ENCODE results near the gene NPR2. TPM values are rescaled to one million over a fixed set of nuclear protein-coding genes. Genes with fewer than 3 reads are reported as not detected.

Gene NPR2
- total RNA-seq, 1 donor from 2014 or later = 20.6 TPM

GRCh38 chr9:35852876-35853865, 61.8 kb downstream of the NPR2 start:
- Histone ChIP-seq H3K4me1 (no peaks in the 10 kb centered on the region), H3K27me3 (ENCODE audit: low read depth) (no peaks in the 10 kb centered on the region), H3K9me3 (no peaks in the 10 kb centered on the region), H3K27ac (no peak overlapping the region), H3K36me3 (peaks cover 4% of the 10 kb centered on the region), H3K4me3 (no peak overlapping the region)
- DNase-seq (no peak), ATAC-seq (no peak)
- intact Hi-C loops (cut with DNase I) = no loop called here
- TF ChIP-seq CTCF (IDR thresholded peaks at IDR 0.05) = no peak

GRCh38 chr9:35854091-35854762, 62.8 kb downstream of the NPR2 start:
- H3K27me3 ChIP-seq (ENCODE audit: low read depth) = no peaks in the 10 kb centered on the region
- DNase-seq (no peak), ATAC-seq (no peak)
- no peaks in the 10 kb centered on the region for H3K9me3 ChIP-seq
- H3K36me3 ChIP-seq = peaks cover 4% of the 10 kb centered on the region
- H3K4me1 ChIP-seq = no peaks in the 10 kb centered on the region
- no peak overlapping the region for H3K27ac ChIP-seq
- intact Hi-C loops (cut with DNase I) = no loop called here
- H3K4me3 ChIP-seq = no peak overlapping the region
- TF ChIP-seq CTCF (IDR thresholded peaks at IDR 0.05) = no peak

- no peaks in the 10 kb centered on the region for H3K9me3 ChIP-seq
- TF ChIP-seq CTCF (IDR thresholded peaks at IDR 0.05) = no peak
- no peak overlapping the region for H3K4me3 ChIP-seq
- intact Hi-C loops (cut with DNase I) = no loop called here
- no peak for ATAC-seq
- no peak for DNase-seq
- H3K27me3 ChIP-seq (ENCODE audit: low read depth) = no peaks in the 10 kb centered on the region
- peaks cover 4% of the 10 kb centered on the region for H3K36me3 ChIP-seq
- H3K4me1 ChIP-seq = no peaks in the 10 kb centered on the region
- H3K27ac ChIP-seq = no peak overlapping the region
Measured at GRCh38 chr9:35856206-35856605, 64.8 kb downstream of the NPR2 start.

GRCh38 chr9:35856882-35857281, 65.5 kb downstream of the NPR2 start:
- TF ChIP-seq CTCF (IDR thresholded peaks at IDR 0.05) = no peak
- intact Hi-C loops (cut with DNase I) = no loop called here
- Histone ChIP-seq H3K27ac (no peak overlapping the region), H3K4me3 (no peak overlapping the region), H3K36me3 (peaks cover 4% of the 10 kb centered on the region), H3K9me3 (no peaks in the 10 kb centered on the region), H3K4me1 (no peaks in the 10 kb centered on the region), H3K27me3 (ENCODE audit: low read depth) (no peaks in the 10 kb centered on the region)
- DNase-seq (no peak), ATAC-seq (no peak)

GRCh38 chr9:35858458-35858857, 67.1 kb downstream of the NPR2 start:
- DNase-seq (no peak), ATAC-seq (no peak)
- no peaks in the 10 kb centered on the region for H3K27me3 ChIP-seq (ENCODE audit: low read depth)
- no peaks in the 10 kb centered on the region for H3K9me3 ChIP-seq
- H3K27ac ChIP-seq = no peak overlapping the region
- H3K4me3 ChIP-seq = no peak overlapping the region
- TF ChIP-seq CTCF (IDR thresholded peaks at IDR 0.05) = no peak
- H3K4me1 ChIP-seq = no peaks in the 10 kb centered on the region
- peaks cover 2% of the 10 kb centered on the region for H3K36me3 ChIP-seq
- intact Hi-C loops (cut with DNase I) = no loop called here

Other genes with a start within 250 kb of the NPR2 start
- 44.0 TPM for gene TESK1, start 186.3 kb upstream of the NPR2 start, total RNA-seq
- 4.5 TPM for gene CD72, start 173.2 kb upstream of the NPR2 start, total RNA-seq
- 1.5 TPM for gene SIT1, start 140.7 kb upstream of the NPR2 start, total RNA-seq
- 24,340 TPM for gene RMRP, start 133.6 kb upstream of the NPR2 start, total RNA-seq
- gene CCDC107, start 133.3 kb upstream of the NPR2 start, total RNA-seq = 28.9 TPM
- 1.2 TPM for gene ARHGEF39, start 126.4 kb upstream of the NPR2 start, total RNA-seq
- gene CA9, start 117.7 kb upstream of the NPR2 start, total RNA-seq = not detected
- 110 TPM for gene TPM2, start 101.7 kb upstream of the NPR2 start, total RNA-seq
- gene TLN1, start 59.4 kb upstream of the NPR2 start, total RNA-seq = 406 TPM
- gene CREB3, start 58.9 kb upstream of the NPR2 start, total RNA-seq = 28.1 TPM
- gene GBA2, start 42.4 kb upstream of the NPR2 start, total RNA-seq = 68.0 TPM
- 29.6 TPM for gene RGP1, start 42.3 kb upstream of the NPR2 start, total RNA-seq
- not detected for gene MSMP, start 37.3 kb upstream of the NPR2 start, total RNA-seq
- 13.3 TPM for gene SPAG8, start 20.7 kb downstream of the NPR2 start, total RNA-seq
- gene HINT2, start 23.5 kb downstream of the NPR2 start, total RNA-seq = 32.6 TPM
- gene FAM221B, start 37.1 kb downstream of the NPR2 start, total RNA-seq = 0.32 TPM
- 12.6 TPM for gene TMEM8B, start 37.6 kb downstream of the NPR2 start, total RNA-seq
- not detected for gene OR13J1, start 78.8 kb downstream of the NPR2 start, total RNA-seq
- gene HRCT1, start 114.6 kb downstream of the NPR2 start, total RNA-seq = 8.7 TPM
- gene SPAAR, start 117.9 kb downstream of the NPR2 start, total RNA-seq = 11.9 TPM
- gene OR2S2, start 166.6 kb downstream of the NPR2 start, total RNA-seq = not detected
- gene RECK, start 245.3 kb downstream of the NPR2 start, total RNA-seq = 15.2 TPM

Data from lower lobe of right lung (tissue), 2 donors.